Measurements from ENCODE around the gene ADRA1B.
"Not testable (repeated sequence)": the region's sequence is repeated elsewhere in the genome, so short reads cannot be mapped to it uniquely, and the experiment has no call there.

The ADRA1B gene

GRCh38 chr5:159961176-159962160 lies 45.2 kb downstream of the ADRA1B start:
- DNase-seq (ENCODE audit: low read depth) = no peak
- no peak for TF ChIP-seq CTCF (IDR thresholded peaks at IDR 0.05; ENCODE audit: low read depth, low read length)
- TF ChIP-seq MAX (IDR thresholded peaks at IDR 0.05; ENCODE audit: low read depth, low read length) = no peak
- TF ChIP-seq POLR2A (IDR thresholded peaks at IDR 0.05; ENCODE audit: extremely low read depth, insufficient read length) = no peak
- no peak for TF ChIP-seq MYC (IDR thresholded peaks at IDR 0.05; ENCODE audit: low read depth, low read length)

GRCh38 chr5:159962214-159962613 lies 45.9 kb downstream of the ADRA1B start:
- TF ChIP-seq CTCF (IDR thresholded peaks at IDR 0.05; ENCODE audit: low read depth, low read length) (no peak), MAX (IDR thresholded peaks at IDR 0.05; ENCODE audit: low read depth, low read length) (no peak), POLR2A (IDR thresholded peaks at IDR 0.05; ENCODE audit: extremely low read depth, insufficient read length) (no peak), MYC (IDR thresholded peaks at IDR 0.05; ENCODE audit: low read depth, low read length) (no peak)
- H3K4me3 ChIP-seq (ENCODE audit: low read depth, low read length) = no peak overlapping the region
- DNase-seq (ENCODE audit: low read depth) = no peak

More at GRCh38 chr5:159961176-159962160, 45.2 kb downstream of the ADRA1B start:
- H3K4me3 ChIP-seq (ENCODE audit: low read depth, low read length) = no peak overlapping the region

- H3K4me3 ChIP-seq (ENCODE audit: low read depth, low read length) = no peak overlapping the region
- TF ChIP-seq POLR2A (IDR thresholded peaks at IDR 0.05; ENCODE audit: extremely low read depth, insufficient read length) (no peak), MYC (IDR thresholded peaks at IDR 0.05; ENCODE audit: low read depth, low read length) (no peak), MAX (IDR thresholded peaks at IDR 0.05; ENCODE audit: low read depth, low read length) (no peak), CTCF (IDR thresholded peaks at IDR 0.05; ENCODE audit: low read depth, low read length) (no peak)
- no peak for DNase-seq (ENCODE audit: low read depth)
These were observed 47.7 kb downstream of the ADRA1B start for GRCh38 chr5:159963935-159964334.

- H3K4me3 ChIP-seq (ENCODE audit: low read depth, low read length) = no peak overlapping the region
- peak; percentile 55 for DNase-seq (ENCODE audit: low read depth)
- TF ChIP-seq POLR2A (IDR thresholded peaks at IDR 0.05; ENCODE audit: extremely low read depth, insufficient read length) (no peak), CTCF (IDR thresholded peaks at IDR 0.05; ENCODE audit: low read depth, low read length) (peak; percentile 64), MAX (IDR thresholded peaks at IDR 0.05; ENCODE audit: low read depth, low read length) (no peak), MYC (IDR thresholded peaks at IDR 0.05; ENCODE audit: low read depth, low read length) (no peak)
These were observed 49.0 kb downstream of the ADRA1B start for GRCh38 chr5:159965031-159965837.

GRCh38 chr5:159965838-159966128 lies 49.5 kb downstream of the ADRA1B start:
- not testable (repeated sequence) for DNase-seq (ENCODE audit: low read depth); H3K4me3 ChIP-seq (ENCODE audit: low read depth, low read length)

GRCh38 chr5:159969966-159970365 lies 53.7 kb downstream of the ADRA1B start:
- H3K4me3 ChIP-seq (ENCODE audit: low read depth, low read length) = no peak overlapping the region
- no peak for DNase-seq (ENCODE audit: low read depth)
- TF ChIP-seq POLR2A (IDR thresholded peaks at IDR 0.05; ENCODE audit: extremely low read depth, insufficient read length) (no peak), CTCF (IDR thresholded peaks at IDR 0.05; ENCODE audit: low read depth, low read length) (no peak), MYC (IDR thresholded peaks at IDR 0.05; ENCODE audit: low read depth, low read length) (no peak), MAX (IDR thresholded peaks at IDR 0.05; ENCODE audit: low read depth, low read length) (no peak)

Data from NB4 (cell line).